HepG2 (cell line): ENCODE results near the gene OBSL1. TPM values are rescaled to one million over a fixed set of nuclear protein-coding genes. Genes with fewer than 3 reads are reported as not detected.

Source experiments
- DPF2 ChIP-seq: sonication (generic); formaldehyde crosslinking; IDR thresholded peaks from 2 replicates; pipeline ENCODE4 v1.4.0; 2020; ENCODE audit warnings: mild to moderate bottlenecking, low read depth, missing genetic modification reagents, borderline replicate concordance
- HDAC1 ChIP-seq: sonication (generic); formaldehyde crosslinking; IDR thresholded peaks from 2 replicates; pipeline ENCODE4 v1.5.1; 2020; ENCODE audit warnings: mild to moderate bottlenecking, missing genetic modification reagents
- HDAC2 ChIP-seq: sonication (generic); formaldehyde crosslinking; IDR thresholded peaks from 2 replicates; pipeline ENCODE4 v1.4.0; 2020; ENCODE audit warnings: missing genetic modification reagents
- KAT2B ChIP-seq: fragments of 150-350 bp; IDR thresholded peaks from 2 replicates; pipeline ENCODE4 v1.6.1; 2014; ENCODE audit warnings: low read depth, low read length, borderline replicate concordance
- MEF2D ChIP-seq: sonication (generic); formaldehyde crosslinking; IDR thresholded peaks from 2 replicates; pipeline ENCODE4 v1.5.1; 2020; ENCODE audit warnings: mild to moderate bottlenecking, missing genetic modification reagents
- NR2F1 ChIP-seq, 2 experiments: fragments of 450-650 bp in 1 of 2; formaldehyde crosslinking in 1 of 2; IDR thresholded peaks; 2 replicates each; pipeline versions ENCODE4 v1.5.0 to v1.6.1; 2016 to 2020; ENCODE audit warnings: mild to moderate bottlenecking in 1 of 2, missing compliant biosample characterization in 1 of 2, missing genetic modification reagents in 1 of 2, moderate library complexity in 1 of 2
- RARA ChIP-seq: IDR thresholded peaks from 2 replicates; pipeline ENCODE4 v1.6.1; 2016; ENCODE audit warnings: missing genetic modification reagents, missing compliant biosample characterization
- RCOR2 ChIP-seq: IDR thresholded peaks from 2 replicates; pipeline ENCODE4 v1.6.1; 2016; ENCODE audit warnings: missing biosample characterization, missing genetic modification reagents
- SIN3A ChIP-seq: IDR thresholded peaks from 2 replicates; pipeline ENCODE4 v1.6.1; 2011; ENCODE audit warnings: low read depth, mild to moderate bottlenecking, control low read depth, low read length, borderline replicate concordance
- STAT5B ChIP-seq: sonication (generic); formaldehyde crosslinking; IDR thresholded peaks from 2 replicates; pipeline ENCODE4 v1.4.0; 2020; ENCODE audit warnings: missing genetic modification reagents
- TEAD3 ChIP-seq: optimal IDR thresholded peaks from 2 replicates; pipeline ENCODE3; 2016; ENCODE audit warnings: borderline replicate concordance
- TP53 ChIP-seq: sonication (generic); formaldehyde crosslinking; conservative IDR thresholded peaks from 2 replicates; pipeline ENCODE4 v1.4.0; 2020; ENCODE audit warnings: missing genetic modification reagents
- YY1 ChIP-seq: IDR thresholded peaks from 2 replicates; pipeline ENCODE4 v1.6.1; 2011; ENCODE audit warnings: low read length, low read depth, moderate library complexity, mild to moderate bottlenecking; ENCODE audit not compliant: insufficient read depth, insufficient replicate concordance
- ZBTB20 ChIP-seq: sonication (generic); formaldehyde crosslinking; IDR thresholded peaks from 2 replicates; pipeline ENCODE4 v1.8.1; 2023; ENCODE audit warnings: missing genetic modification reagents, low read depth, mild to moderate bottlenecking, borderline replicate concordance
- ZBTB38 ChIP-seq: sonication (generic); formaldehyde crosslinking; IDR thresholded peaks from 2 replicates; pipeline ENCODE4 v1.5.1; 2020; ENCODE audit warnings: mild to moderate bottlenecking, missing genetic modification reagents
- ZNF230 ChIP-seq: sonication (generic); formaldehyde crosslinking; IDR thresholded peaks from 2 replicates; pipeline ENCODE4 v1.4.0; 2020; ENCODE audit warnings: mild to moderate bottlenecking, missing genetic modification reagents
- ZNF350 ChIP-seq: sonication (generic); formaldehyde crosslinking; IDR thresholded peaks from 2 replicates; pipeline ENCODE4 v1.4.0; 2020; ENCODE audit warnings: mild to moderate bottlenecking, low read depth, missing genetic modification reagents, borderline replicate concordance
- ZNF446 ChIP-seq: sonication (generic); formaldehyde crosslinking; IDR thresholded peaks from 2 replicates; pipeline ENCODE4 v1.5.0; 2020; ENCODE audit warnings: mild to moderate bottlenecking, missing genetic modification reagents
- ZNF605 ChIP-seq: sonication (generic); formaldehyde crosslinking; IDR thresholded peaks from 2 replicates; pipeline ENCODE4 v1.8.0; 2022; ENCODE audit warnings: mild to moderate bottlenecking, missing genetic modification reagents
- ZNF746 ChIP-seq: sonication (generic); formaldehyde crosslinking; IDR thresholded peaks from 2 replicates; pipeline ENCODE4 v1.8.0; 2022; ENCODE audit warnings: mild to moderate bottlenecking, missing genetic modification reagents
- ZNF775 ChIP-seq: sonication (generic); formaldehyde crosslinking; IDR thresholded peaks from 2 replicates; pipeline ENCODE4 v1.4.0; 2020; ENCODE audit warnings: missing genetic modification reagents, mild to moderate bottlenecking, moderate library complexity, borderline replicate concordance
- polyA plus RNA-seq, 8 experiments: library from polyadenylated mRNA; depleted of rRNA in 3 of 8; stranded (reverse) in 7 of 8; unstranded in 1 of 8; fragments of >200 nt; fragmentation: Illumina TruSeq in 4 of 8; extraction: Trizol in 4 of 8; gene quantifications; 2 replicates each; pipeline versions ENCODE4 v1.2.1 to v1.2.3, GENCODE V29; 2011 to 2016; ENCODE audit warnings: low read depth in 4 of 8, missing spikeins in 1 of 8, mixed read lengths in 1 of 8; ENCODE audit not compliant: insufficient read depth in 1 of 8
- total RNA-seq, 5 experiments: library from RNA; depleted of rRNA; stranded (reverse); fragments of >200 nt; fragmentation: Illumina TruSeq; extraction: Trizol; gene quantifications; 2 replicates each; pipeline ENCODE4 v1.2.3, GENCODE V29; 2016; ENCODE audit warnings: low read depth in 1 of 5
- TF ChIP-seq, protein P1 (sequence below): sonication (generic); formaldehyde crosslinking; conservative IDR thresholded peaks from 2 replicates; pipeline ENCODE4 v1.4.0; 2020; ENCODE audit warnings: missing genetic modification reagents
- TF ChIP-seq, protein P2 (sequence below), 2 experiments: sonication (generic) in 1 of 2; formaldehyde crosslinking in 1 of 2; IDR thresholded peaks; 2 replicates each; pipeline versions ENCODE4 v1.4.0 to v1.6.1; 2018 to 2020; ENCODE audit warnings: missing genetic modification reagents in 2 of 2, borderline replicate concordance in 1 of 2, low read depth in 1 of 2, mild to moderate bottlenecking in 1 of 2, missing biosample characterization in 1 of 2
- TF ChIP-seq, protein P3 (sequence below): sonication (generic); formaldehyde crosslinking; IDR thresholded peaks from 2 replicates; pipeline ENCODE4 v1.4.0; 2020; ENCODE audit warnings: mild to moderate bottlenecking, low read depth, missing genetic modification reagents
- TF ChIP-seq, protein P4 (sequence below): sonication (generic); formaldehyde crosslinking; IDR thresholded peaks from 2 replicates; pipeline ENCODE4 v1.8.0; 2022; ENCODE audit warnings: missing genetic modification reagents, mild to moderate bottlenecking, borderline replicate concordance

Gene OBSL1
- total and polyA plus RNA-seq, 2 of the 13 experiments (the other 11 are each of a cell fraction or from before 2014, with no cell fraction given), result 86.7 to 218 TPM

DNA sequence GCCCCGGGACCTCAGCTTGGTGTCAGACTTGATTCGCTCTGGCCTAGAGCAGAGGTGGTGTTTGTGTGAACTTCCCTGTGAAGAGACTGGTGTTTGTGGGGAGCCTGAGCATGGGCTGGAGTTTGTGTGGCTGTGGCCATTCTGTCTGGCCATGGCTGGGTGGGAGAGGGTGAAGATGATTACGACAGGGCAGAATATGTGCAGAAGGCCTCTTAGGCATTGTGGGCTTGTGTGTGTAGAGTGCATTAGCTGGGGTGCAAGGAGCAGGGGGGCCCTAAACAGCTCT lies 10.5 kb downstream of the OBSL1 start (continued):
- TF ChIP-seq SIN3A (no peak), ZNF350 (CRISPR knock-in tag) (0 out of 2 replicates have a peak, but pooled peaks have one; percentile 43), KAT2B (no peak), TP53 (no peak), YY1 (no peak), STAT5B (CRISPR knock-in tag) (no peak), HDAC1 (CRISPR knock-in tag) (no peak), ZNF605 (CRISPR knock-in tag) (0 out of 2 replicates have a peak, but pooled peaks have one; percentile 17), ZNF775 (CRISPR knock-in tag) (no peak), ZNF446 (0 out of 2 replicates have a peak, but pooled peaks have one; percentile 9), ZBTB20 (CRISPR knock-in tag) (no peak), DPF2 (no peak), ZNF746 (CRISPR knock-in tag) (no peak), MEF2D (CRISPR knock-in tag) (0 out of 2 replicates have a peak, but pooled peaks have one; percentile 9), TEAD3 (CRISPR knock-in tag) (no peak), NR2F1 (CRISPR knock-in tag; IDR thresholded peaks at IDR 0.05) (no peak), HDAC2 (CRISPR knock-in tag) (no peak), RARA (no peak), RCOR2 (CRISPR knock-in tag) (no peak), ZNF230 (0 out of 2 replicates have a peak, but pooled peaks have one; percentile 9), ZBTB38 (CRISPR knock-in tag) (no peak)
- TF ChIP-seq, protein P1, sequence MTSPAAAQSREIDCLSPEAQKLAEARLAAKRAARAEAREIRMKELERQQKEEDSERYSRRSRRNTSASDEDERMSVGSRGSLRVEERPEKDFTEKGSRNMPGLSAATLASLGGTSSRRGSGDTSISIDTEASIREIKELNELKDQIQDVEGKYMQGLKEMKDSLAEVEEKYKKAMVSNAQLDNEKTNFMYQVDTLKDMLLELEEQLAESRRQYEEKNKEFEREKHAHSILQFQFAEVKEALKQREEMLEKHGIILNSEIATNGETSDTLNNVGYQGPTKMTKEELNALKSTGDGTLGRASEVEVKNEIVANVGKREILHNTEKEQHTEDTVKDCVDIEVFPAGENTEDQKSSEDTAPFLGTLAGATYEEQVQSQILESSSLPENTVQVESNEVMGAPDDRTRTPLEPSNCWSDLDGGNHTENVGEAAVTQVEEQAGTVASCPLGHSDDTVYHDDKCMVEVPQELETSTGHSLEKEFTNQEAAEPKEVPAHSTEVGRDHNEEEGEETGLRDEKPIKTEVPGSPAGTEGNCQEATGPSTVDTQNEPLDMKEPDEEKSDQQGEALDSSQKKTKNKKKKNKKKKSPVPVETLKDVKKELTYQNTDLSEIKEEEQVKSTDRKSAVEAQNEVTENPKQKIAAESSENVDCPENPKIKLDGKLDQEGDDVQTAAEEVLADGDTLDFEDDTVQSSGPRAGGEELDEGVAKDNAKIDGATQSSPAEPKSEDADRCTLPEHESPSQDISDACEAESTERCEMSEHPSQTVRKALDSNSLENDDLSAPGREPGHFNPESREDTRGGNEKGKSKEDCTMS (CRISPR knock-in tag), result no peak
- TF ChIP-seq, protein P2, sequence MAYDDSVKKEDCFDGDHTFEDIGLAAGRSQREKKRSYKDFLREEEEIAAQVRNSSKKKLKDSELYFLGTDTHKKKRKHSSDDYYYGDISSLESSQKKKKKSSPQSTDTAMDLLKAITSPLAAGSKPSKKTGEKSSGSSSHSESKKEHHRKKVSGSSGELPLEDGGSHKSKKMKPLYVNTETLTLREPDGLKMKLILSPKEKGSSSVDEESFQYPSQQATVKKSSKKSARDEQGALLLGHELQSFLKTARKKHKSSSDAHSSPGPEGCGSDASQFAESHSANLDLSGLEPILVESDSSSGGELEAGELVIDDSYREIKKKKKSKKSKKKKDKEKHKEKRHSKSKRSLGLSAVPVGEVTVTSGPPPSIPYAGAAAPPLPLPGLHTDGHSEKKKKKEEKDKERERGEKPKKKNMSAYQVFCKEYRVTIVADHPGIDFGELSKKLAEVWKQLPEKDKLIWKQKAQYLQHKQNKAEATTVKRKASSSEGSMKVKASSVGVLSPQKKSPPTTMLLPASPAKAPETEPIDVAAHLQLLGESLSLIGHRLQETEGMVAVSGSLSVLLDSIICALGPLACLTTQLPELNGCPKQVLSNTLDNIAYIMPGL (CRISPR knock-in tag; IDR thresholded peaks at IDR 0.05; ENCODE audit: borderline replicate concordance in 1 of 2, low read depth in 1 of 2), result no peak
- TF ChIP-seq, protein P3, sequence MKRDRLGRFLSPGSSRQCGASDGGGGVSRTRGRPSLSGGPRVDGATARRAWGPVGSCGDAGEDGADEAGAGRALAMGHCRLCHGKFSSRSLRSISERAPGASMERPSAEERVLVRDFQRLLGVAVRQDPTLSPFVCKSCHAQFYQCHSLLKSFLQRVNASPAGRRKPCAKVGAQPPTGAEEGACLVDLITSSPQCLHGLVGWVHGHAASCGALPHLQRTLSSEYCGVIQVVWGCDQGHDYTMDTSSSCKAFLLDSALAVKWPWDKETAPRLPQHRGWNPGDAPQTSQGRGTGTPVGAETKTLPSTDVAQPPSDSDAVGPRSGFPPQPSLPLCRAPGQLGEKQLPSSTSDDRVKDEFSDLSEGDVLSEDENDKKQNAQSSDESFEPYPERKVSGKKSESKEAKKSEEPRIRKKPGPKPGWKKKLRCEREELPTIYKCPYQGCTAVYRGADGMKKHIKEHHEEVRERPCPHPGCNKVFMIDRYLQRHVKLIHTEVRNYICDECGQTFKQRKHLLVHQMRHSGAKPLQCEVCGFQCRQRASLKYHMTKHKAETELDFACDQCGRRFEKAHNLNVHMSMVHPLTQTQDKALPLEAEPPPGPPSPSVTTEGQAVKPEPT (CRISPR knock-in tag), result no peak
- TF ChIP-seq, protein P4, sequence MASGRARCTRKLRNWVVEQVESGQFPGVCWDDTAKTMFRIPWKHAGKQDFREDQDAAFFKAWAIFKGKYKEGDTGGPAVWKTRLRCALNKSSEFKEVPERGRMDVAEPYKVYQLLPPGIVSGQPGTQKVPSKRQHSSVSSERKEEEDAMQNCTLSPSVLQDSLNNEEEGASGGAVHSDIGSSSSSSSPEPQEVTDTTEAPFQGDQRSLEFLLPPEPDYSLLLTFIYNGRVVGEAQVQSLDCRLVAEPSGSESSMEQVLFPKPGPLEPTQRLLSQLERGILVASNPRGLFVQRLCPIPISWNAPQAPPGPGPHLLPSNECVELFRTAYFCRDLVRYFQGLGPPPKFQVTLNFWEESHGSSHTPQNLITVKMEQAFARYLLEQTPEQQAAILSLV (CRISPR knock-in tag), result no peak
